Neural cell (in vitro differentiated cells): ENCODE measurements around the gene CCDC159. TPM values are rescaled to one million over a fixed set of nuclear protein-coding genes. Genes with fewer than 3 reads are reported as not detected.

Experiments used
- H2AFZ ChIP-seq: fragments of 200-600, 300-800 bp; sonication (generic), shearing (Covaris generic); 2 replicates; pipeline ENCODE4 v1.6.0; 2014; ENCODE audit warnings: low read depth, mild to moderate bottlenecking, antibody characterized with exemption, low read length, moderate library complexity
- H3F3A ChIP-seq: fragments of 200-600 bp; shearing (Covaris generic); 2 replicates; pipeline ENCODE4 v1.6.1; 2016; ENCODE audit warnings: mild to moderate bottlenecking, moderate library complexity, mixed read lengths, antibody characterized with exemption, low read length; ENCODE audit not compliant: insufficient read depth, poor library complexity, severe bottlenecking
- H3K27ac ChIP-seq: fragments of 200-600, 300-800 bp; sonication (generic), shearing (Covaris generic); 2 replicates; pipeline ENCODE4 v1.5.1; 2014; ENCODE audit warnings: mild to moderate bottlenecking, low read length, moderate library complexity
- H3K27me3 ChIP-seq: fragments of 300-800, 200-600 bp; sonication (generic), shearing (Covaris generic); 2 replicates; pipeline ENCODE4 v1.6.0; 2014; ENCODE audit warnings: mild to moderate bottlenecking, low read depth, low read length, moderate library complexity; ENCODE audit not compliant: insufficient read depth
- H3K36me3 ChIP-seq: fragments of 300-800, 200-600 bp; sonication (generic), shearing (Covaris generic); 2 replicates; pipeline ENCODE4 v1.5.1; 2014; ENCODE audit warnings: mild to moderate bottlenecking, antibody characterized with exemption, low read length, moderate library complexity; ENCODE audit not compliant: insufficient read depth
- H3K4me2 ChIP-seq: fragments of 300-800, 200-600 bp; sonication (generic), shearing (Covaris generic); 2 replicates; pipeline ENCODE4 v1.6.0; 2014; ENCODE audit warnings: mild to moderate bottlenecking, low read length
- H3K4me3 ChIP-seq: fragments of 300-800, 200-600 bp; sonication (generic), shearing (Covaris generic); 2 replicates; pipeline ENCODE4 v1.5.1; 2014; ENCODE audit warnings: mild to moderate bottlenecking, low read length, moderate library complexity
- H3K79me2 ChIP-seq: fragments of 200-600 bp; shearing (Covaris generic); replicated peaks from 2 replicates; pipeline ENCODE4 v1.6.0; 2014; ENCODE audit warnings: mild to moderate bottlenecking, low read length, moderate library complexity; ENCODE audit not compliant: insufficient read depth
- H3K9ac ChIP-seq: fragments of 300-800, 200-600 bp; sonication (generic), shearing (Covaris generic); 2 replicates; pipeline ENCODE4 v1.6.1; 2016; ENCODE audit warnings: mild to moderate bottlenecking, low read length, mixed read lengths
- H3K9me2 ChIP-seq: fragments of 200-600 bp; shearing (Covaris generic); 2 replicates; pipeline ENCODE4 v1.6.1; 2016; ENCODE audit warnings: mild to moderate bottlenecking, low read length, mixed read lengths; ENCODE audit not compliant: insufficient read depth
- H3K9me3 ChIP-seq: fragments of 200-600, 300-800 bp; sonication (generic), shearing (Covaris generic); 2 replicates; pipeline ENCODE4 v1.6.1; 2016; ENCODE audit warnings: mild to moderate bottlenecking, mixed run types, low read length, moderate library complexity, mixed read lengths
- H4K20me1 ChIP-seq: fragments of 200-600 bp; shearing (Covaris generic); 2 replicates; pipeline ENCODE4 v1.6.1; 2016; ENCODE audit warnings: mild to moderate bottlenecking, mixed run types; ENCODE audit not compliant: insufficient read depth
- CTCF ChIP-seq: fragments of 450-650 bp; IDR thresholded peaks from 2 replicates; pipeline ENCODE4 v1.5.1; 2014; ENCODE audit warnings: antibody characterized with exemption, mild to moderate bottlenecking, moderate library complexity; ENCODE audit not compliant: poor library complexity, severe bottlenecking
- EP300 ChIP-seq: fragments of 450-650 bp; conservative IDR thresholded peaks from 2 replicates; pipeline ENCODE4 v1.6.1; 2014; ENCODE audit warnings: antibody characterized with exemption, mild to moderate bottlenecking, moderate library complexity; ENCODE audit not compliant: poor library complexity, severe bottlenecking
- EZH2 ChIP-seq: fragments of 200-600, 300-800 bp; shearing (Covaris generic), sonication (generic); IDR thresholded peaks from 2 replicates; pipeline ENCODE4 v1.6.1; 2014; ENCODE audit warnings: antibody characterized with exemption, low read length, borderline replicate concordance, mild to moderate bottlenecking; ENCODE audit not compliant: insufficient read depth, poor library complexity, severe bottlenecking
- MXI1 ChIP-seq: fragments of 450-650 bp; conservative IDR thresholded peaks from 2 replicates; pipeline ENCODE4 v1.6.1; 2014; ENCODE audit warnings: antibody characterized with exemption, mild to moderate bottlenecking; ENCODE audit not compliant: poor library complexity, severe bottlenecking
- POLR2AphosphoS5 ChIP-seq: IDR thresholded peaks from 2 replicates; pipeline ENCODE4 v1.6.1; 2012
- RAD21 ChIP-seq: fragments of 450-650 bp; conservative IDR thresholded peaks from 2 replicates; pipeline ENCODE4 v1.6.1; 2014; ENCODE audit warnings: antibody characterized with exemption, mild to moderate bottlenecking, moderate library complexity
- REST ChIP-seq: IDR thresholded peaks from 2 replicates; pipeline ENCODE4 v1.6.1; 2012; ENCODE audit warnings: borderline replicate concordance
- SMC3 ChIP-seq: fragments of 450-650 bp; conservative IDR thresholded peaks from 2 replicates; pipeline ENCODE4 v1.6.1; 2014; ENCODE audit warnings: antibody characterized with exemption, mild to moderate bottlenecking, moderate library complexity; ENCODE audit not compliant: poor library complexity
- TAF1 ChIP-seq: IDR thresholded peaks from 2 replicates; pipeline ENCODE4 v1.6.1; 2012; ENCODE audit warnings: low read depth
- polyA plus RNA-seq: library from polyadenylated mRNA; depleted of rRNA; stranded (reverse); fragments of >200 nt; gene quantifications from 2 replicates; pipeline ENCODE4 v1.2.3, GENCODE V29; 2014

Gene CCDC159
- polyA plus RNA-seq, 1 donor from 2014 or later = 2.4 TPM

GRCh38 chr19:11400798-11401197 is 54.5 kb downstream of the CCDC159 start:
- no peaks in the 10 kb centered on the region for H3K36me3 ChIP-seq

GRCh38 chr19:11401808-11402543 is 55.7 kb downstream of the CCDC159 start:
- Histone ChIP-seq H2AFZ (no peak overlapping the region), H3K9ac (no peak overlapping the region), H3K4me2 (no peak overlapping the region), H3K9me2 (no peaks in the 10 kb centered on the region), H3K27ac (no peak overlapping the region), H3F3A (no peaks in the 10 kb centered on the region), H3K36me3 (no peaks in the 10 kb centered on the region), H3K79me2 (no peaks in the 10 kb centered on the region), H3K27me3 (no peaks in the 10 kb centered on the region), H3K4me3 (no peak overlapping the region), H3K9me3 (no peaks in the 10 kb centered on the region), H4K20me1 (no peaks in the 10 kb centered on the region)
- TF ChIP-seq EP300 = no peak
- TF ChIP-seq TAF1 = no peak
- TF ChIP-seq MXI1 = no peak
- TF ChIP-seq EZH2 = no peak
- TF ChIP-seq REST = no peak
- TF ChIP-seq POLR2AphosphoS5 = no peak
- no peak for TF ChIP-seq SMC3

More at GRCh38 chr19:11400798-11401197, 54.5 kb downstream of the CCDC159 start:
- H4K20me1 ChIP-seq = no peaks in the 10 kb centered on the region
- H3K9me2 ChIP-seq = no peaks in the 10 kb centered on the region
- TF ChIP-seq EZH2 (no peak), SMC3 (no peak), EP300 (no peak), RAD21 (no peak), CTCF (no peak), MXI1 (no peak), TAF1 (no peak), REST (no peak), POLR2AphosphoS5 (no peak)
- no peaks in the 10 kb centered on the region for H3F3A ChIP-seq
- H3K27ac ChIP-seq = no peak overlapping the region
- H2AFZ ChIP-seq = no peak overlapping the region
- no peaks in the 10 kb centered on the region for H3K79me2 ChIP-seq
- H3K9me3 ChIP-seq = no peaks in the 10 kb centered on the region
- no peaks in the 10 kb centered on the region for H3K27me3 ChIP-seq
- no peak overlapping the region for H3K9ac ChIP-seq
- H3K4me2 ChIP-seq = no peak overlapping the region
- H3K4me3 ChIP-seq = no peak overlapping the region
